Muscle layer of colon (tissue), 2 donors: ENCODE data around the gene FNDC5.

ENCODE experiments used
- H3K27ac ChIP-seq: one replicate; pipeline ENCODE4 v1.7.0; 2013; ENCODE audit warnings: low read depth, mild to moderate bottlenecking, low read length, moderate library complexity
- H3K27me3 ChIP-seq, 2 donors: one replicate each; pipeline ENCODE4 v1.7.0; 2013; ENCODE audit warnings: low read length in 2 of 2, mild to moderate bottlenecking in 2 of 2; ENCODE audit not compliant: insufficient read depth in 2 of 2, control insufficient read depth in 1 of 2
- H3K36me3 ChIP-seq: one replicate; pipeline ENCODE4 v1.7.0; 2013; ENCODE audit warnings: mild to moderate bottlenecking, low read length; ENCODE audit not compliant: insufficient read depth
- H3K4me1 ChIP-seq: one replicate; pipeline ENCODE4 v1.7.0; 2013; ENCODE audit warnings: mild to moderate bottlenecking, low read length; ENCODE audit not compliant: insufficient read depth
- H3K4me3 ChIP-seq, 2 donors: one replicate each; pipeline ENCODE4 v1.7.0; 2013; ENCODE audit warnings: low read length in 2 of 2, low read depth in 1 of 2, mild to moderate bottlenecking in 1 of 2, moderate library complexity in 1 of 2
- H3K9ac ChIP-seq: one replicate; pipeline ENCODE4 v1.7.0; 2013; ENCODE audit warnings: low read length
- H3K9me3 ChIP-seq: one replicate; pipeline ENCODE4 v1.7.0; 2013; ENCODE audit warnings: mild to moderate bottlenecking, low read length
- donor health status: abdominal sarcoma.
- donor health status: Adenocarcinoma of cecum.

Gene FNDC5

DNA sequence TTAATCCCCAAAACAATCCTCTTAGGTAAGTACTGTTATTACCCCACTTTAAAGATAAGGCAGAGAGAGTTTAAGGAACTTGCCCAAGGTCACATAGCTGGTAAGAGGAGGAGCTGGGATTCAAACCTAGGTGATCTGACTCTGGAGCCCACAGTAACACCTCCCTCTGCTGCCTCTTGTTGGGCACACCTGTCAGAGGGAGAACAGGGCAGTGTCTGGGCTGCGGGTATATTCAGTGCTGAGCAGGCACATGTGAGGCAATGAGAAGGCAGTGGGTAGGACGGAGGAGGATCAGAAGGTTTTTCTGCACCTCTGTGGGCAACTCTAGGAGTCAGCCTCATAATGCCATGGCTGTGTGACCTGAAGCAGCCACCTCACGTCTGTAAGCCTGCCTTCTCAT, 17.4 kb upstream of the FNDC5 start:
- Histone ChIP-seq H3K4me1 (no peaks in the 10 kb centered on the region), H3K36me3 (no peaks in the 10 kb centered on the region), H3K4me3 (no peak overlapping the region), H3K9ac (no peak overlapping the region), H3K9me3 (no peaks in the 10 kb centered on the region), H3K27me3 (peaks cover 41 to 65% of the 10 kb centered on the region in 2 donors), H3K27ac (no peak overlapping the region)

- no peaks in the 10 kb centered on the region for H3K9me3 ChIP-seq
- H3K27ac ChIP-seq, result no peak overlapping the region
- peaks cover 39 to 61% of the 10 kb centered on the region in 2 donors for H3K27me3 ChIP-seq
- no peaks in the 10 kb centered on the region for H3K4me1 ChIP-seq
- no peaks in the 10 kb centered on the region for H3K36me3 ChIP-seq
- no peak overlapping the region for H3K9ac ChIP-seq
- no peak overlapping the region for H3K4me3 ChIP-seq
These were observed 16.9 kb upstream of the FNDC5 start for GRCh38 chr1:32887623-32888022.

DNA sequence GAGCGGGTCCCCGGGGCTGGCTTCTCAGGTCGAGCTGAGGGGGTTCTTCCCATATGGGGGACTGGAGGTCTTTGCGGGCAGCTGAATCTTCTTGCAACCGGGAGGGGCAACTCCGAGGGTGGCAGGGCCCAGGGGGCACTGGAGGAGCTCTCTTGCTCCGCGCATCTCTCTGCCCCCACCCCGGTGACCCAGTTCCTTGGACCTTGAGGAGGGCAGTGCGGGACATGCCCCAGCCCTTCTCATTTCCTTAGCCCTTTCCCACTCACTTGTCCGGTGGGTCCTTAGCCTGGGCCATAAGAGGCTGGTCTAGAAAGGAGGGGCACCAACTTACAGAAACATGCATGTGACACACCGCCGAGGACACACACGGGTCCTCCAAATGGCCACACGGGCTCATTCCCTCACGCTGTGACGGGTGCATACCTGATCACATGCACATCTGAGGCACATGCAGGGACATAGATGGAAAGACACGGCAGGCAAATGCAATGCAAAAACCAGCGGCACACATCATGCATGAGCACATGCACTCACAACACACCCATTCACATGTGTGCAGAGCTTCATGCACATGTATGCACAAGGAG, 16.2 kb upstream of the FNDC5 start:
- H3K4me1 ChIP-seq, result no peaks in the 10 kb centered on the region
- H3K36me3 ChIP-seq, result no peaks in the 10 kb centered on the region
- H3K9me3 ChIP-seq, result no peaks in the 10 kb centered on the region
- no peak overlapping the region for H3K9ac ChIP-seq
- H3K27me3 ChIP-seq, result peaks cover 32 to 59% of the 10 kb centered on the region in 2 donors
- H3K4me3 ChIP-seq, result no peak overlapping the region
- H3K27ac ChIP-seq, result no peak overlapping the region

- Histone ChIP-seq H3K36me3 (no peaks in the 10 kb centered on the region), H3K9ac (no peak within 1 kb of the TSS), H3K4me3 (no peak within 1 kb of the TSS), H3K27me3 (peaks cover 28 to 57% of the 10 kb centered on the region in 2 donors), H3K4me1 (no peaks in the 10 kb centered on the region), H3K9me3 (no peaks in the 10 kb centered on the region), H3K27ac (no peak within 1 kb of the TSS)
These were observed 15.5 kb upstream of the FNDC5 start, which contains the start of gene HPCA for GRCh38 chr1:32886004-32886827. Gene HPCA (plus strand): TSS chr1:32886491. CDS start chr1:32888899, 2,408 bp downstream.

GRCh38 chr1:32885676-32886003, 14.9 kb upstream of the FNDC5 start:
- no peaks in the 10 kb centered on the region for H3K9me3 ChIP-seq
- H3K4me3 ChIP-seq, result no peak overlapping the region
- no peaks in the 10 kb centered on the region for H3K36me3 ChIP-seq
- H3K27ac ChIP-seq, result no peak overlapping the region
- H3K9ac ChIP-seq, result no peak overlapping the region
- no peaks in the 10 kb centered on the region for H3K4me1 ChIP-seq
- H3K27me3 ChIP-seq, result peaks cover 24 to 51% of the 10 kb centered on the region in 2 donors

DNA sequence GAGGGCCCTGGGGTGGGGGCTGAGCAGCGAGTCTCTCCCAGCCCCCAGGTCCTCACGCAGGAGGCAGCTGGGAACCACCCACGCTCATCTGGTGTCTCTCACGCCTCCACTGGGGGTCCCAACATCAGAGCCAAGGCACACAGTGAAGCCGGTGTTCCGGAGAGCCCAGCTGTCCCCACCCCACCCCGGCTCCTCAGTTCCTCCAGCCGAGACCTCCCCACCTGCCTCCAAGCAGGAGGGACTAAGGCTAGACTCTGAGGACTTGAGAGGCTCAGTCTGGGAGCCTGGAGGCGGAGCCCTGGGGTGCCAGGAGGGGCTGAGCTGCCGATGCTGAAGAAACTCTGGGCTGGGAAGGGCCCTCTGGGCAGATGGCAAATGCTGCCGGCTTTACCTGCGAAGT, 14.0 kb upstream of the FNDC5 start:
- Histone ChIP-seq H3K9me3 (no peaks in the 10 kb centered on the region), H3K27me3 (peaks cover 22 to 51% of the 10 kb centered on the region in 2 donors), H3K4me1 (no peaks in the 10 kb centered on the region), H3K27ac (no peak overlapping the region), H3K9ac (no peak overlapping the region), H3K4me3 (no peak overlapping the region), H3K36me3 (no peaks in the 10 kb centered on the region)

DNA sequence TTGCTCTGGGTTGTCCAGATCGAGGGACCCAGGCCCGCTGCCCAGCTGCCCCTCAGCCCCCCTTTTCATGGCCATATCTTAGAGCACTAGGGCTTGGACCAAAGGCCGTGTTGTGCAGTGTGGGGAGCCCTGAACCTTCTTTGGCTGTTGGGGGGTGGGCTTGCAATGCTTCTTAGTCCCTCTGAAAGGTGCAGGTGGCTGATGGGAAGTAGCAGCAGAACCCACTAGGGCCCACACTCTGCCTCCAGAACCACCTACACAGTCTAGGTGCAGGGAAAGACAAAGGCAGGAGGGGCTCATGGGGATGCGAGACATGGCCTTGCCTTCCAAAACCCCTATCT, 13.3 kb upstream of the FNDC5 start:
- no peaks in the 10 kb centered on the region for H3K36me3 ChIP-seq
- no peak overlapping the region for H3K4me3 ChIP-seq
- H3K9me3 ChIP-seq, result no peaks in the 10 kb centered on the region
- no peak overlapping the region for H3K9ac ChIP-seq
- no peaks in the 10 kb centered on the region for H3K4me1 ChIP-seq
- no peak overlapping the region for H3K27ac ChIP-seq
- peaks cover 22 to 51% of the 10 kb centered on the region in 2 donors for H3K27me3 ChIP-seq

GRCh38 chr1:32883338-32884031, 12.8 kb upstream of the FNDC5 start:
- Histone ChIP-seq H3K27me3 (peaks cover 21 to 52% of the 10 kb centered on the region in 2 donors), H3K27ac (no peak overlapping the region), H3K36me3 (no peaks in the 10 kb centered on the region), H3K4me3 (no peak overlapping the region), H3K9ac (no peak overlapping the region), H3K9me3 (no peaks in the 10 kb centered on the region), H3K4me1 (no peaks in the 10 kb centered on the region)

GRCh38 chr1:32881871-32882850, 11.4 kb upstream of the FNDC5 start:
- no peak overlapping the region for H3K27ac ChIP-seq
- H3K4me3 ChIP-seq, result no peak overlapping the region
- H3K9ac ChIP-seq, result no peak overlapping the region
- H3K9me3 ChIP-seq, result no peaks in the 10 kb centered on the region
- no peaks in the 10 kb centered on the region for H3K4me1 ChIP-seq
- H3K27me3 ChIP-seq, result peaks cover 10 to 48% of the 10 kb centered on the region in 2 donors
- no peaks in the 10 kb centered on the region for H3K36me3 ChIP-seq

DNA sequence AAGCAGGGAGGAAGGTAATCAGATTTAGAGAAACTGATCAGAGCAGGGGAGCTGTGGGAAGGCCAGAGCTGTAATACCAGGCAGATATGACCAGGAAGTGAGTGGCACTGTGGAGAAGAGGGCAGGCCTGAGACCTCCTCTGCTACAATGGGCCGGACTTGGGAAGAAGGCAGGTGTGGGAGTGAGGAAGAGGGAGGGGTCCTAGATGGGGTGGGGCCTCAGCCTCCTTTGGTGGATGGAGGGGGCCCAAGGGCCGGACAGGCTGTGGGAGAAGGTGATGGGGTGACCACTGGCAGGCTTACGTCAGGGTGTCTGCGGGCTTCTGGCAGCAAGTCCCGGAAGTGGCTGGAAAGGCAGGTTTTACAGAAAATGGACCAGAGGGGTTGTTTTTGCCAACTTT, 10.6 kb upstream of the FNDC5 start:
- no peaks in the 10 kb centered on the region for H3K4me1 ChIP-seq
- peaks cover 5 to 40% of the 10 kb centered on the region in 2 donors for H3K27me3 ChIP-seq

GRCh38 chr1:32878637-32879041, 7.9 kb upstream of the FNDC5 start:
- Histone ChIP-seq H3K9me3 (no peaks in the 10 kb centered on the region), H3K27ac (no peak overlapping the region), H3K36me3 (no peaks in the 10 kb centered on the region), H3K27me3 (peaks cover 0 to 14% of the 10 kb centered on the region in 2 donors), H3K4me3 (no peak overlapping the region), H3K4me1 (no peaks in the 10 kb centered on the region), H3K9ac (no peak overlapping the region)

More for the DNA sequence above, 10.6 kb upstream of the FNDC5 start:
- H3K9me3 ChIP-seq, result no peaks in the 10 kb centered on the region
- no peak overlapping the region for H3K4me3 ChIP-seq
- no peak overlapping the region for H3K27ac ChIP-seq
- H3K36me3 ChIP-seq, result no peaks in the 10 kb centered on the region
- no peak overlapping the region for H3K9ac ChIP-seq
